ENCODE results near the gene GABRR2. TPM values are rescaled to one million over a fixed set of nuclear protein-coding genes. Genes with fewer than 3 reads are reported as not detected.
"Not testable (repeated sequence)": the region's sequence is repeated elsewhere in the genome, so short reads cannot be mapped to it uniquely, and the experiment has no call there.

GABRR2 gene
- total RNA-seq, 1 donor: 0.09 TPM

- DNase-seq (ENCODE audit: low read depth): no peak
- no peak overlapping the region for H3K4me3 ChIP-seq (ENCODE audit: low read depth, low read length)
- TF ChIP-seq CTCF (IDR thresholded peaks at IDR 0.05; ENCODE audit: insufficient read depth, low read length): no peak
These were observed 19.1 kb downstream of the GABRR2 start for GRCh38 chr6:89295981-89296380.

- not testable (repeated sequence) for DNase-seq (ENCODE audit: low read depth); H3K4me3 ChIP-seq (ENCODE audit: low read depth, low read length)
These were observed 20.0 kb downstream of the GABRR2 start for GRCh38 chr6:89295116-89295515.

GRCh38 chr6:89291256-89291819 is 23.8 kb downstream of the GABRR2 start:
- no peak for DNase-seq (ENCODE audit: low read depth)
- no peak for TF ChIP-seq CTCF (IDR thresholded peaks at IDR 0.05; ENCODE audit: insufficient read depth, low read length)

GRCh38 chr6:89290401-89291155 is 24.5 kb downstream of the GABRR2 start:
- DNase-seq (ENCODE audit: low read depth): no peak
- no peak for TF ChIP-seq CTCF (IDR thresholded peaks at IDR 0.05; ENCODE audit: insufficient read depth, low read length)
- no peak overlapping the region for H3K4me3 ChIP-seq (ENCODE audit: low read depth, low read length)

More at GRCh38 chr6:89291256-89291819, 23.8 kb downstream of the GABRR2 start:
- H3K4me3 ChIP-seq (ENCODE audit: low read depth, low read length): no peak overlapping the region

GRCh38 chr6:89289710-89290109 is 25.4 kb downstream of the GABRR2 start:
- DNase-seq (ENCODE audit: low read depth): no peak
- TF ChIP-seq CTCF (IDR thresholded peaks at IDR 0.05; ENCODE audit: insufficient read depth, low read length): no peak
- H3K4me3 ChIP-seq (ENCODE audit: low read depth, low read length): no peak overlapping the region

GRCh38 chr6:89287351-89288028 is 27.6 kb downstream of the GABRR2 start:
- DNase-seq (ENCODE audit: low read depth): no peak
- no peak overlapping the region for H3K4me3 ChIP-seq (ENCODE audit: low read depth, low read length)
- TF ChIP-seq CTCF (IDR thresholded peaks at IDR 0.05; ENCODE audit: insufficient read depth, low read length): no peak

- no peak overlapping the region for H3K4me3 ChIP-seq (ENCODE audit: low read depth, low read length)
- no peak for TF ChIP-seq CTCF (IDR thresholded peaks at IDR 0.05; ENCODE audit: insufficient read depth, low read length)
- DNase-seq (ENCODE audit: low read depth): no peak
These were observed 28.6 kb downstream of the GABRR2 start for GRCh38 chr6:89286516-89286915.

Measured in fibroblast of the aortic adventitia (primary cell).